ENCODE measurements around the gene DCXR. TPM values are rescaled to one million over a fixed set of nuclear protein-coding genes. Genes with fewer than 3 reads are reported as not detected.

DCXR gene
- total and polyA plus RNA-seq, 10 of the 15 experiments (the other 5 are each of a cell fraction or from before 2014, with no cell fraction given) = 12.3 to 139 (median 88.9) TPM

GRCh38 chr17:82021107-82021899 lies 16.2 kb downstream of the DCXR start (continued):
- TF ChIP-seq CEBPZ (IDR thresholded peaks at IDR 0.05; ENCODE audit: low read depth, low read length) (no peak), PAX5 (IDR thresholded peaks at IDR 0.05; ENCODE audit: borderline replicate concordance, low read depth, low read length) (0 out of 2 replicates have a peak, but pooled peaks have one; percentile 14), SKIL (IDR thresholded peaks at IDR 0.05; ENCODE audit: low read depth, poor library complexity, severe bottlenecking) (no peak)
